ENCODE measurements around the gene TEX44. TPM values are rescaled to one million over a fixed set of nuclear protein-coding genes. Genes with fewer than 3 reads are reported as not detected.

Gene TEX44
- total and polyA plus RNA-seq, 9 of the 15 experiments (the other 6 are each of a cell fraction or from before 2014, with no cell fraction given): not detected

- TF ChIP-seq MGA (IDR thresholded peaks at IDR 0.05) (peak; percentile 46), POLR2G (IDR thresholded peaks at IDR 0.05; ENCODE audit: low read depth, low read length) (peak; percentile 74), ZNF511 (CRISPR knock-in tag; IDR thresholded peaks at IDR 0.05) (0 out of 2 replicates have a peak, but pooled peaks have one; percentile 54), PHF8 (IDR thresholded peaks at IDR 0.05; ENCODE audit: borderline replicate concordance, low read length) (peak; percentile 78; the same call in 1 of the 2 replicates), CXXC5 (CRISPR knock-in tag; IDR thresholded peaks at IDR 0.05) (peak; percentile 23; the same call in 1 of the 2 replicates), ZFX (CRISPR knock-in tag; IDR thresholded peaks at IDR 0.05) (peak; percentile 97), RBFOX2 (IDR thresholded peaks at IDR 0.05; ENCODE audit: low read depth, low read length) (peak; percentile 64), L3MBTL2 (IDR thresholded peaks at IDR 0.05) (peak; percentile 53; the same call in 1 of the 2 replicates), MED1 (CRISPR knock-in tag; IDR thresholded peaks at IDR 0.05; ENCODE audit: borderline replicate concordance) (no peak), E2F3 (CRISPR knock-in tag; IDR thresholded peaks at IDR 0.05) (no peak), CCNT2 (IDR thresholded peaks at IDR 0.05; ENCODE audit: borderline replicate concordance, extremely low read depth, insufficient read length, low read depth, low read length) (peak; percentile 43), CTBP1 (IDR thresholded peaks at IDR 0.05; ENCODE audit: borderline replicate concordance) (peak; percentile 35; the same call in 1 of the 2 replicates), ZNF143 (CRISPR knock-in tag; IDR thresholded peaks at IDR 0.05) (no peak)
Measured at GRCh38 chr2:231604101-231604684, 11.5 kb downstream of the TEX44 start (continued).
